H1 (cell line): ENCODE measurements around the gene NADK2. TPM values are rescaled to one million over a fixed set of nuclear protein-coding genes. Genes with fewer than 3 reads are reported as not detected.

ENCODE experiments used
- BCL11A ChIP-seq, 2 experiments: IDR thresholded peaks; one replicate each; pipeline ENCODE4 v1.6.1; 2011; ENCODE audit warnings: low read depth in 2 of 2, low read length in 2 of 2, mild to moderate bottlenecking in 2 of 2
- CBX5 ChIP-seq: fragments of 300-800, 300-1000 bp; sonication (generic); IDR thresholded peaks from 2 replicates; pipeline ENCODE4 v1.7.1; 2016; ENCODE audit warnings: antibody characterized with exemption, low read length, low read depth
- JUND ChIP-seq: IDR thresholded peaks from 2 replicates; pipeline ENCODE4 v1.6.1; 2011; ENCODE audit warnings: mild to moderate bottlenecking, improper control_type of control experiment, low read length
- KDM1A ChIP-seq: fragments of 200-600, 300-600 bp; sonication (generic); IDR thresholded peaks from 2 replicates; pipeline ENCODE4 v1.7.1; 2016; ENCODE audit warnings: mild to moderate bottlenecking, low read length, borderline replicate concordance
- SIRT6 ChIP-seq: IDR thresholded peaks from one replicate; pipeline ENCODE4 v1.7.1; 2012; ENCODE audit warnings: low read length, inconsistent platforms
- SIX5 ChIP-seq: IDR thresholded peaks from 2 replicates; pipeline ENCODE4 v1.6.1; 2011; ENCODE audit warnings: mild to moderate bottlenecking, low read depth, low read length
- USF2 ChIP-seq: IDR thresholded peaks from 2 replicates; pipeline ENCODE4 v1.6.1; 2011; ENCODE audit warnings: low read length, improper control_type of control experiment
- polyA plus RNA-seq, 7 experiments: library from polyadenylated mRNA; depleted of rRNA in 3 of 7; stranded (reverse) in 5 of 7; unstranded in 2 of 7; fragments of >200 nt in 5 of 7; fragments of 200-250 nt in 2 of 7; gene quantifications; 1 replicate in 5 of 7; 2 replicates in 1 of 7; 4 replicates in 1 of 7; pipeline versions ENCODE4 v1.2.1 to v1.2.3, GENCODE V29; 2011 to 2013; ENCODE audit warnings: missing spikeins in 2 of 7, mixed read lengths in 2 of 7
- total RNA-seq: library from RNA; stranded (reverse); fragmentation: NEBNext Ultra II Directional; extraction: Animal tissue kit (Norgen Biotek cat#: 25700); gene quantifications from 2 replicates; pipeline ENCODE4 v1.2.1, GENCODE V29; 2021
- TF ChIP-seq, protein P1 (sequence below): fragments of 300-600 bp; sonication (generic); IDR thresholded peaks from 2 replicates; pipeline ENCODE4 v1.7.1; 2012; ENCODE audit warnings: low read length, moderate library complexity, mild to moderate bottlenecking, inconsistent platforms; ENCODE audit not compliant: insufficient replicate concordance

NADK2 gene
- total and polyA plus RNA-seq, 2 of the 8 experiments (the other 6 are each of a cell fraction or from before 2014, with no cell fraction given): 3.4 to 16.1 TPM

DNA sequence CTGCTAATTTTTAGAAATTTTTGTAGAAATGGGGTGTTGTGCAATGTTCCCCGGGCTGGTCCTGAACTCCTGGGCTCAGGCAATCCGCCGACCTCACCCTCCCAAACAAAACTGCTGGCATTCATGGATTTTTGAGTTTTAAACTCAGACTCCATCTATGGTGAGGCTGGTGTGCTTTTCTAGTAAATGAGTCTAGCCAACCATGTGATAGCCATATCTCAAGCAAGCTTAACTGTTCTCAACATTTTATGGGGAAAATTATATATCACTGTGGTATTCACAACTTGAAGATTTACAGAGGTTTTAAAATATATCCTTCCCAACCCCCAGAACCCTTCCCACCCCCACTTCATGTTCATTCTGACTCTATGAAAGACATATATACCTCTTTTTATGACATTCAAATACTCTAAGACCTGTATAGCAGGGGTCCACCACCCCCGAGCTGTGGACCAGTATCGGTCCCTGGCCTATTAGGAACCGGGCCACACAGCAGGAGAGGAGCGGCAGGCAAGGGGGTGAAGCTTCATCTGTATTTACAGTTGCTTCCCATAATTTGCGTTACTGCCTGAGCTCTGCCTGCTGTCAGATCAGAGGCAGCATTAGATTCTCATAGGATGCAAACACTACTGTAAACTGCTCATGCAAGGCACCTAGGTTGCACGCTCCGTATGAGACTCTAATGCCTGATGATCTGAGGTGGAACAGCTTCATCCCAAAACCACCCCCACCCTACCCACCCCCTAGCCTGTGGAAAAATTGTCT, 4.5 kb upstream of the NADK2 start (continued):
- TF ChIP-seq USF2 (no peak), KDM1A (no peak), BCL11A (IDR thresholded peaks at IDR 0.05; ENCODE audit: low read depth in 2 of 2, low read length in 2 of 2) (no peak), JUND (no peak), CBX5 (no peak), SIRT6 (no peak), SIX5 (no peak)
- TF ChIP-seq, protein P1, sequence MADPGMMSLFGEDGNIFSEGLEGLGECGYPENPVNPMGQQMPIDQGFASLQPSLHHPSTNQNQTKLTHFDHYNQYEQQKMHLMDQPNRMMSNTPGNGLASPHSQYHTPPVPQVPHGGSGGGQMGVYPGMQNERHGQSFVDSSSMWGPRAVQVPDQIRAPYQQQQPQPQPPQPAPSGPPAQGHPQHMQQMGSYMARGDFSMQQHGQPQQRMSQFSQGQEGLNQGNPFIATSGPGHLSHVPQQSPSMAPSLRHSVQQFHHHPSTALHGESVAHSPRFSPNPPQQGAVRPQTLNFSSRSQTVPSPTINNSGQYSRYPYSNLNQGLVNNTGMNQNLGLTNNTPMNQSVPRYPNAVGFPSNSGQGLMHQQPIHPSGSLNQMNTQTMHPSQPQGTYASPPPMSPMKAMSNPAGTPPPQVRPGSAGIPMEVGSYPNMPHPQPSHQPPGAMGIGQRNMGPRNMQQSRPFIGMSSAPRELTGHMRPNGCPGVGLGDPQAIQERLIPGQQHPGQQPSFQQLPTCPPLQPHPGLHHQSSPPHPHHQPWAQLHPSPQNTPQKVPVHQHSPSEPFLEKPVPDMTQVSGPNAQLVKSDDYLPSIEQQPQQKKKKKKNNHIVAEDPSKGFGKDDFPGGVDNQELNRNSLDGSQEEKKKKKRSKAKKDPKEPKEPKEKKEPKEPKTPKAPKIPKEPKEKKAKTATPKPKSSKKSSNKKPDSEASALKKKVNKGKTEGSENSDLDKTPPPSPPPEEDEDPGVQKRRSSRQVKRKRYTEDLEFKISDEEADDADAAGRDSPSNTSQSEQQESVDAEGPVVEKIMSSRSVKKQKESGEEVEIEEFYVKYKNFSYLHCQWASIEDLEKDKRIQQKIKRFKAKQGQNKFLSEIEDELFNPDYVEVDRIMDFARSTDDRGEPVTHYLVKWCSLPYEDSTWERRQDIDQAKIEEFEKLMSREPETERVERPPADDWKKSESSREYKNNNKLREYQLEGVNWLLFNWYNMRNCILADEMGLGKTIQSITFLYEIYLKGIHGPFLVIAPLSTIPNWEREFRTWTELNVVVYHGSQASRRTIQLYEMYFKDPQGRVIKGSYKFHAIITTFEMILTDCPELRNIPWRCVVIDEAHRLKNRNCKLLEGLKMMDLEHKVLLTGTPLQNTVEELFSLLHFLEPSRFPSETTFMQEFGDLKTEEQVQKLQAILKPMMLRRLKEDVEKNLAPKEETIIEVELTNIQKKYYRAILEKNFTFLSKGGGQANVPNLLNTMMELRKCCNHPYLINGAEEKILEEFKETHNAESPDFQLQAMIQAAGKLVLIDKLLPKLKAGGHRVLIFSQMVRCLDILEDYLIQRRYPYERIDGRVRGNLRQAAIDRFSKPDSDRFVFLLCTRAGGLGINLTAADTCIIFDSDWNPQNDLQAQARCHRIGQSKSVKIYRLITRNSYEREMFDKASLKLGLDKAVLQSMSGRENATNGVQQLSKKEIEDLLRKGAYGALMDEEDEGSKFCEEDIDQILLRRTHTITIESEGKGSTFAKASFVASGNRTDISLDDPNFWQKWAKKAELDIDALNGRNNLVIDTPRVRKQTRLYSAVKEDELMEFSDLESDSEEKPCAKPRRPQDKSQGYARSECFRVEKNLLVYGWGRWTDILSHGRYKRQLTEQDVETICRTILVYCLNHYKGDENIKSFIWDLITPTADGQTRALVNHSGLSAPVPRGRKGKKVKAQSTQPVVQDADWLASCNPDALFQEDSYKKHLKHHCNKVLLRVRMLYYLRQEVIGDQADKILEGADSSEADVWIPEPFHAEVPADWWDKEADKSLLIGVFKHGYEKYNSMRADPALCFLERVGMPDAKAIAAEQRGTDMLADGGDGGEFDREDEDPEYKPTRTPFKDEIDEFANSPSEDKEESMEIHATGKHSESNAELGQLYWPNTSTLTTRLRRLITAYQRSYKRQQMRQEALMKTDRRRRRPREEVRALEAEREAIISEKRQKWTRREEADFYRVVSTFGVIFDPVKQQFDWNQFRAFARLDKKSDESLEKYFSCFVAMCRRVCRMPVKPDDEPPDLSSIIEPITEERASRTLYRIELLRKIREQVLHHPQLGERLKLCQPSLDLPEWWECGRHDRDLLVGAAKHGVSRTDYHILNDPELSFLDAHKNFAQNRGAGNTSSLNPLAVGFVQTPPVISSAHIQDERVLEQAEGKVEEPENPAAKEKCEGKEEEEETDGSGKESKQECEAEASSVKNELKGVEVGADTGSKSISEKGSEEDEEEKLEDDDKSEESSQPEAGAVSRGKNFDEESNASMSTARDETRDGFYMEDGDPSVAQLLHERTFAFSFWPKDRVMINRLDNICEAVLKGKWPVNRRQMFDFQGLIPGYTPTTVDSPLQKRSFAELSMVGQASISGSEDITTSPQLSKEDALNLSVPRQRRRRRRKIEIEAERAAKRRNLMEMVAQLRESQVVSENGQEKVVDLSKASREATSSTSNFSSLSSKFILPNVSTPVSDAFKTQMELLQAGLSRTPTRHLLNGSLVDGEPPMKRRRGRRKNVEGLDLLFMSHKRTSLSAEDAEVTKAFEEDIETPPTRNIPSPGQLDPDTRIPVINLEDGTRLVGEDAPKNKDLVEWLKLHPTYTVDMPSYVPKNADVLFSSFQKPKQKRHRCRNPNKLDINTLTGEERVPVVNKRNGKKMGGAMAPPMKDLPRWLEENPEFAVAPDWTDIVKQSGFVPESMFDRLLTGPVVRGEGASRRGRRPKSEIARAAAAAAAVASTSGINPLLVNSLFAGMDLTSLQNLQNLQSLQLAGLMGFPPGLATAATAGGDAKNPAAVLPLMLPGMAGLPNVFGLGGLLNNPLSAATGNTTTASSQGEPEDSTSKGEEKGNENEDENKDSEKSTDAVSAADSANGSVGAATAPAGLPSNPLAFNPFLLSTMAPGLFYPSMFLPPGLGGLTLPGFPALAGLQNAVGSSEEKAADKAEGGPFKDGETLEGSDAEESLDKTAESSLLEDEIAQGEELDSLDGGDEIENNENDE: no peak
